Fibroblast of lung (primary cell): ENCODE data around the gene MFAP2.

ENCODE experiments used
- CTCF ChIP-seq, 2 donors: IDR thresholded peaks in 1 of 2; conservative IDR thresholded peaks in 1 of 2; 1 replicate in 1 of 2; 2 replicates in 1 of 2; pipeline ENCODE4 v1.5.1; 2011 to 2012; ENCODE audit warnings: low read length in 2 of 2, control low read depth in 1 of 2, inconsistent platforms in 1 of 2, low read depth in 1 of 2, mild to moderate bottlenecking in 1 of 2
- EZH2 ChIP-seq: IDR thresholded peaks from 2 replicates; pipeline ENCODE4 v1.5.1; 2012; ENCODE audit warnings: low read length, control low read depth, mild to moderate bottlenecking; ENCODE audit errors: missing control alignments

DNA sequence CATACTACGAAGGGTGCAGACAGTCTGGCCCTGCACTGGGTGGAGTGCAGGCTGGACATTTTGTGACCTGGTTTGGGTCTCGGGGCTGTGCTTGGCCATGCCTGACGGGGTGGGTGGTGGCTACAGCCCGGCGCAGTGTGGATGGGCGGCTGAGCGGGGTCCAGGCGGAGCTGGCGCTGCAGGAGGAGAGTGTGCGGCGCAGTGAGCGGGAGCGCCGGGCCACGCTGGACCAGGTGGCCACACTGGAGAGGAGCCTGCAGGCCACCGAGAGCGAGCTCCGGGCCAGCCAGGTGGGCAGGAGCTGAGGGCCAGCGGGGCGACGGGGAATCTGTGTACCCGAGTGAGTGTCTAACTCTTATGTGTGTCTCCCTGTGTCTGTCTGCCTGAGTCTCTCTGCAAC is 14.1 kb downstream of the MFAP2 start:
- no peak for TF ChIP-seq CTCF (conservative IDR thresholded peaks at IDR 0.05 in 1 of 2, IDR thresholded peaks at IDR 0.05 in 1 of 2; ENCODE audit: low read depth in 1 of 2, low read length in 2 of 2)
- TF ChIP-seq EZH2: no peak
